GM12874 (cell line): ENCODE results near the gene CALHM4.

ENCODE experiments used
- CTCF ChIP-seq: IDR thresholded peaks from 2 replicates; pipeline ENCODE4 v1.5.1; 2011; ENCODE audit warnings: low read depth, mild to moderate bottlenecking, control low read depth, low read length, moderate library complexity; ENCODE audit not compliant: insufficient read depth

Gene CALHM4

GRCh38 chr6:116543149-116543548, 10.4 kb upstream of the CALHM4 start:
- TF ChIP-seq CTCF = no peak

- TF ChIP-seq CTCF = no peak
These were observed 7.9 kb upstream of the CALHM4 start, which contains the start of gene TRAPPC3L for GRCh38 chr6:116545651-116546050. TSS of gene TRAPPC3L (minus strand) at chr6:116545684. CDS start at chr6:116545514, 170 bp downstream.

- no peak for TF ChIP-seq CTCF
These were observed 6.2 kb upstream of the CALHM4 start for GRCh38 chr6:116547358-116547757.

- TF ChIP-seq CTCF = no peak
These were observed 2.8 kb upstream of the CALHM4 start for GRCh38 chr6:116550796-116551195.

- TF ChIP-seq CTCF = no peak
These were observed 2.5 kb downstream of the CALHM4 start for GRCh38 chr6:116556065-116556464.

- no peak for TF ChIP-seq CTCF
These were observed 3.4 kb downstream of the CALHM4 start for GRCh38 chr6:116556814-116557415.

- TF ChIP-seq CTCF = no peak
These were observed 4.3 kb downstream of the CALHM4 start for GRCh38 chr6:116557893-116558292.

- TF ChIP-seq CTCF = no peak
These were observed 6.6 kb downstream of the CALHM4 start for GRCh38 chr6:116560130-116560529.
